Neural crest cell (in vitro differentiated cells): Measurements from ENCODE around the gene C7orf25. TPM values are rescaled to one million over a fixed set of nuclear protein-coding genes. Genes with fewer than 3 reads are reported as not detected.

ENCODE experiments used
- DNase-seq: peaks from one replicate; pipeline ENCODE4 v3.0.0; 2021; ENCODE audit warnings: low read depth, mixed read lengths, low spot score
- H3K27ac Mint-ChIP-seq: one replicate; pipeline ENCODE4 v1.8.0; 2021; ENCODE audit warnings: mild to moderate bottlenecking, mixed read lengths; ENCODE audit not compliant: unreplicated experiment
- H3K27me3 Mint-ChIP-seq: 2 replicates; pipeline ENCODE4 v1.8.0; 2021; ENCODE audit warnings: low read depth, mild to moderate bottlenecking, mixed read lengths
- H3K36me3 Mint-ChIP-seq: 2 replicates; pipeline ENCODE4 v1.8.0; 2021; ENCODE audit warnings: low read depth, mild to moderate bottlenecking, mixed read lengths
- H3K4me1 Mint-ChIP-seq: 2 replicates; pipeline ENCODE4 v1.8.0; 2021; ENCODE audit warnings: mixed read lengths
- H3K4me3 Mint-ChIP-seq: one replicate; pipeline ENCODE4 v1.8.0; 2021; ENCODE audit warnings: mild to moderate bottlenecking, mixed read lengths
- H3K9me3 Mint-ChIP-seq: 2 replicates; pipeline ENCODE4 v1.8.0; 2021; ENCODE audit warnings: mixed read lengths
- total RNA-seq: library from RNA; stranded (reverse); gene quantifications from 2 replicates; pipeline ENCODE4 v1.2.1, GENCODE V29; 2021
- TF ChIP-seq, protein P1 (sequence below): fragments of 200-600 bp; sonication (generic); conservative IDR thresholded peaks from 2 replicates; pipeline ENCODE4 v1.5.0; 2021; ENCODE audit warnings: antibody characterized with exemption, mild to moderate bottlenecking

C7orf25 gene
- total RNA-seq, 1 donor from 2014 or later: 3.7 TPM

DNA sequence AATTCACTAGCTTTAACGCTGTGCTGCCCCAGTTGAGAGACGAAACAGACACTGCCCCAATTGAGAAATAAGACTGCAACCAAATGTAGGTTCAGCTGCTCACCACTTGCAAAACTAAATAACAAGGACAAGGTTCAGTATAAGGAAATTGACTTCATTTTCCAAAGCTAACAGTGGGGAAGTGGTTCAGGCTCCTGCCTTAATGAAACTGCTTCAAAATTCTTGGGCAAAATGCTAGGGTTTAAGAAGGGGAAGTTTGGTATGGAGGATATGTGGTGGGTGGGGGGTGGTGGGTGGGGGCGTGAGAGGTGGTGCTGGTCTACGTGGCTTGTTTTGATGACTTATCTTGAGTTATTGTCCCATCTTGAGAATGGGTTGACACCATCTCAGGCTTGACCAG lies 42.1 kb upstream of the C7orf25 start:
- Mint-ChIP-seq H3K4me3 (no peak overlapping the region), H3K27me3 (no peaks in the 10 kb centered on the region), H3K27ac (no peak overlapping the region), H3K9me3 (peaks cover 7% of the 10 kb centered on the region), H3K36me3 (peaks cover 2% of the 10 kb centered on the region), H3K4me1 (no peaks in the 10 kb centered on the region)
- TF ChIP-seq, protein P1, sequence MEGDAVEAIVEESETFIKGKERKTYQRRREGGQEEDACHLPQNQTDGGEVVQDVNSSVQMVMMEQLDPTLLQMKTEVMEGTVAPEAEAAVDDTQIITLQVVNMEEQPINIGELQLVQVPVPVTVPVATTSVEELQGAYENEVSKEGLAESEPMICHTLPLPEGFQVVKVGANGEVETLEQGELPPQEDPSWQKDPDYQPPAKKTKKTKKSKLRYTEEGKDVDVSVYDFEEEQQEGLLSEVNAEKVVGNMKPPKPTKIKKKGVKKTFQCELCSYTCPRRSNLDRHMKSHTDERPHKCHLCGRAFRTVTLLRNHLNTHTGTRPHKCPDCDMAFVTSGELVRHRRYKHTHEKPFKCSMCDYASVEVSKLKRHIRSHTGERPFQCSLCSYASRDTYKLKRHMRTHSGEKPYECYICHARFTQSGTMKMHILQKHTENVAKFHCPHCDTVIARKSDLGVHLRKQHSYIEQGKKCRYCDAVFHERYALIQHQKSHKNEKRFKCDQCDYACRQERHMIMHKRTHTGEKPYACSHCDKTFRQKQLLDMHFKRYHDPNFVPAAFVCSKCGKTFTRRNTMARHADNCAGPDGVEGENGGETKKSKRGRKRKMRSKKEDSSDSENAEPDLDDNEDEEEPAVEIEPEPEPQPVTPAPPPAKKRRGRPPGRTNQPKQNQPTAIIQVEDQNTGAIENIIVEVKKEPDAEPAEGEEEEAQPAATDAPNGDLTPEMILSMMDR: no peak
- DNase-seq: no peak

DNA sequence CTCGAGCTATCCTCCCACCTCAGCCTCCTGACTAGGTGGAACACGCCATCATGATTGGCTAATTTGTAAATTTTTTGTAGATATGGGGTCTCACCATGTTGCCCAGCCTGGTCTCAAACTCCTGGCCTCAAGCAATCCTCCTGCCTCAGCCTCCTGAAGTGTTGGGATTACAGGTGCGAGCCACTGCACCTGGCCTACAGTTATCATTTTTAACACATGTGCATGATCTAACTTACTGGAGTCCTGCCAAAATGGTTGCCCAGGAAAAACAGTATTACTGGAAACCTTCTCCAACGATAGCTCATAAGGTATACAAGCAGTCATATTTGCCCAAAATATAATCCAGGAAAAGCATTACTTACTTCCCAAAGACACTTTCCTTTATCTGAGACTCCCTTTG lies 40.5 kb upstream of the C7orf25 start:
- no peaks in the 10 kb centered on the region for H3K27me3 Mint-ChIP-seq
- TF ChIP-seq, protein P1: no peak
- peaks cover 2% of the 10 kb centered on the region for H3K36me3 Mint-ChIP-seq
- DNase-seq: no peak
- no peaks in the 10 kb centered on the region for H3K4me1 Mint-ChIP-seq
- H3K27ac Mint-ChIP-seq: no peak overlapping the region
- H3K4me3 Mint-ChIP-seq: no peak overlapping the region
- H3K9me3 Mint-ChIP-seq: peaks cover 7% of the 10 kb centered on the region

DNA sequence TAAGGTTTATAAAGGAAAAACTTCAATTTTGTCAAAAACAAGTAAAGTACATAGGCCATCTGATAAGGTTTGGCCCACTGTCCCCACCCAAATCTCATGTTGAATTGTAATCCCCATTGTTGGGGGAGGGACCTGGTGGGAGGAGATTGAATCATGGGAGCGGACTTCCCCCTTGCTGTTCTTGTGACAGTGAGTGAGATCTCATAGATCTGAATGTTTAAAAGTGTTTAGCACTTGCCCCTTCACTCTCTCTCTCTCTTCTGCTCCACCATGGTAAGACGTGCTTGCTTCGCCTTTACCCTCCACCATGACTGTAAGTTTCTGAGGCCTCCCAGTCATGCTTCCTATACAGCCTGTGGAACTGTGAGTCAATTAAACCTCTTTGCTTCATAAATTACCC lies 38.5 kb upstream of the C7orf25 start:
- Mint-ChIP-seq H3K27me3 (no peaks in the 10 kb centered on the region), H3K9me3 (peaks cover 4% of the 10 kb centered on the region), H3K4me3 (no peak overlapping the region), H3K27ac (no peak overlapping the region), H3K36me3 (no peaks in the 10 kb centered on the region), H3K4me1 (no peaks in the 10 kb centered on the region)
- TF ChIP-seq, protein P1: no peak
- no peak for DNase-seq

DNA sequence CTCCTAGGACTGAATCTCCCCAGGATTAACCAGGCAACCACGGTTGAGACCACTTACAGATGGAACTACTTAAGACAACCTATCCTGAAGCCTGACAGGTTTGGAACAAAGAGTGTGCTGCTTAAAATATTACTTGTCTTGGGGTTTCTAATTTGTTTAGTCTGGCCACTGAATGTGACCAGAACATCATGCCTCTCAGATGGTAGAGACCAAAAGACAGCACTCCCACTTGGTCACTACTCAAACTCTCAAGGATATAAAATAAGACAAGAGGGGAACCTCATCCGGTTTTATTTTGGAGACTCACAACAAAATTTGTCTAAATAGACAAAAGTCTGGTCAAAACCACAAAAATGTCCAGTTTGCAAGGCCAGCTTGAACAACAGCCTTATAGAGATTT lies 35.7 kb upstream of the C7orf25 start:
- TF ChIP-seq, protein P1: no peak
- Mint-ChIP-seq H3K27ac (no peak overlapping the region), H3K36me3 (no peaks in the 10 kb centered on the region), H3K4me3 (no peak overlapping the region), H3K27me3 (no peaks in the 10 kb centered on the region), H3K9me3 (no peaks in the 10 kb centered on the region), H3K4me1 (no peaks in the 10 kb centered on the region)
- no peak for DNase-seq

- Mint-ChIP-seq H3K4me1 (no peaks in the 10 kb centered on the region), H3K9me3 (no peaks in the 10 kb centered on the region), H3K4me3 (no peak overlapping the region), H3K36me3 (no peaks in the 10 kb centered on the region), H3K27me3 (no peaks in the 10 kb centered on the region), H3K27ac (no peak overlapping the region)
- TF ChIP-seq, protein P1: no peak
- no peak for DNase-seq
These were observed 34.7 kb upstream of the C7orf25 start for GRCh38 chr7:42946627-42946950.
